Stimulated activated CD4-positive, alpha-beta T cell treated with anti-CD3 and anti-CD28 coated beads, Interleukin-4, amount 100 ng/mL, for 48 hours (primary cell): Measurements from ENCODE around the gene ELMO3.

Experiments
- DNase-seq, 2 donors: peaks; one replicate each; pipeline ENCODE4 v3.0.0-alpha.2; 2020; ENCODE audit warnings: low read depth in 2 of 2

ELMO3 gene

GRCh38 chr16:67241008-67241900 lies 42.3 kb downstream of the ELMO3 start:
- DNase-seq, result no peak

GRCh38 chr16:67242138-67242730 lies 43.3 kb downstream of the ELMO3 start:
- no peak for DNase-seq

GRCh38 chr16:67243481-67243880 lies 44.5 kb downstream of the ELMO3 start:
- no peak for DNase-seq

GRCh38 chr16:67244387-67245185 lies 45.7 kb downstream of the ELMO3 start:
- DNase-seq, result peak; percentile 55 to 71

GRCh38 chr16:67245186-67245585 lies 46.3 kb downstream of the ELMO3 start:
- no peak for DNase-seq

- DNase-seq, result no peak
Measured at GRCh38 chr16:67245674-67246080, 46.7 kb downstream of the ELMO3 start.

- peak in 1 of 2 donors; percentile 54 for DNase-seq
Measured at GRCh38 chr16:67246081-67246755, 47.3 kb downstream of the ELMO3 start.

- DNase-seq, result no peak
Measured at GRCh38 chr16:67246756-67247191, 47.8 kb downstream of the ELMO3 start.

GRCh38 chr16:67247192-67248072 lies 48.5 kb downstream of the ELMO3 start, which contains the start of gene FHOD1:
TSS of gene FHOD1 (minus strand) at chr16:67247481. CDS start at chr16:67247410, 71 bp downstream.
- peak; percentile 99 for DNase-seq

GRCh38 chr16:67248073-67248400 lies 49.1 kb downstream of the ELMO3 start:
- no peak for DNase-seq

GRCh38 chr16:67248401-67249177 lies 49.7 kb downstream of the ELMO3 start, which contains the start of gene SLC9A5:
TSS of gene SLC9A5 (plus strand) at chr16:67248979. CDS start at chr16:67249015, 36 bp downstream.
- DNase-seq, result peak in 1 of 2 donors; percentile 18

GRCh38 chr16:67249178-67250044 lies 50.5 kb downstream of the ELMO3 start:
- no peak for DNase-seq

GRCh38 chr16:67250045-67250327 lies 51.1 kb downstream of the ELMO3 start:
- no peak for DNase-seq

- DNase-seq, result no peak
Measured at GRCh38 chr16:67252609-67253497, 53.9 kb downstream of the ELMO3 start.
